Breast epithelium (tissue), 3 donors: ENCODE measurements around the gene CXCL8.

Experiments
- POLR2A ChIP-seq: fragments of 450-650 bp; IDR thresholded peaks from one replicate; pipeline ENCODE4 v1.6.1; 2016; ENCODE audit warnings: antibody characterized with exemption, mild to moderate bottlenecking, moderate library complexity
- POLR2AphosphoS5 ChIP-seq, 3 donors: sonication (generic); formaldehyde crosslinking; IDR thresholded peaks; one replicate each; pipeline ENCODE4 v1.6.1; 2017; ENCODE audit warnings: antibody characterized with exemption in 3 of 3

GRCh38 chr4:73743795-73744194 is 3.4 kb downstream of the CXCL8 start:
- TF ChIP-seq POLR2AphosphoS5 (IDR thresholded peaks at IDR 0.05) (no peak), POLR2A (no peak)
